ENCODE results near the gene KRTAP19-8.

The KRTAP19-8 gene

DNA sequence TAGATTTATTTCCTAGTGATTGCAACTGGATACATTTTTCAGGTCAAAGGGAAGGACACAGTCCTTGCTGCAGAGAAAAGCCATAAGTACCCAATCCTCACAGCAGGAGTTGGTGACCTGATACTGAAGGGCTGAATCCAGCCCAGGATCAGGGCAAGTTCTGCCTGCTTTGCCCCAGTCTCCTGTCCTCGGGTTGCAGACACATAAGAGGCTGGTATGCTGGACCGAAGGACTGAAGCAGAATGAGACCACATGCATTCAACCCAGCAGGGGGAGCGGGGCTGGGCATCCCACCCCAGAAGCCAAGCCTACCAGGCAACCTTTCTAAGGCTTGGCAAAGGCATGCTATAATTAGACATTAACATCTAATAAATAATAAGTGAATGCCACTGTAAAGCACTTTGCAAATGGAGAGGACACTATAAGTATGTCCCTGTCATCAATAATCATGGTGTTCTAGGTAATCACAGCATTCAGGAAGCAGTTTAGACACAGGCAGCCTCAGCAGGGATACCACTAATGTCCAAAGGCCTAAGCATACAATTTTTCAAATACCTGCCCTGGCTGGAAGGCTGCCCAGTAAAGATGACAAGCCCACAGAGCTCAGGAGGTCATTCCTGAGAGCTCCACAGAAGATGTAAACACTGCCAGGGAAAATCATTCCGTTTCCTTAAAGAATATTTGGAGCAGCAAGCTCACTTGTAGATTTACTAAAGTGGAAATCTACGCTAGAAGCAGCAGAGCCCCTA lies 47.6 kb downstream of the KRTAP19-8 start:
- no peak for DNase-seq
- H3K27me3 Mint-ChIP-seq (ENCODE audit: low read depth, poor library complexity) = peaks cover 7% of the 10 kb centered on the region
- H3K4me1 Mint-ChIP-seq = peaks cover 32% of the 10 kb centered on the region
- no peak overlapping the region for H3K4me3 Mint-ChIP-seq
- no peaks in the 10 kb centered on the region for H3K9me3 Mint-ChIP-seq
- peaks cover 4% of the 10 kb centered on the region for H3K36me3 Mint-ChIP-seq (ENCODE audit: low read depth)
- peak overlapping the region; percentile 53 for H3K27ac Mint-ChIP-seq
- TF ChIP-seq, protein P1, sequence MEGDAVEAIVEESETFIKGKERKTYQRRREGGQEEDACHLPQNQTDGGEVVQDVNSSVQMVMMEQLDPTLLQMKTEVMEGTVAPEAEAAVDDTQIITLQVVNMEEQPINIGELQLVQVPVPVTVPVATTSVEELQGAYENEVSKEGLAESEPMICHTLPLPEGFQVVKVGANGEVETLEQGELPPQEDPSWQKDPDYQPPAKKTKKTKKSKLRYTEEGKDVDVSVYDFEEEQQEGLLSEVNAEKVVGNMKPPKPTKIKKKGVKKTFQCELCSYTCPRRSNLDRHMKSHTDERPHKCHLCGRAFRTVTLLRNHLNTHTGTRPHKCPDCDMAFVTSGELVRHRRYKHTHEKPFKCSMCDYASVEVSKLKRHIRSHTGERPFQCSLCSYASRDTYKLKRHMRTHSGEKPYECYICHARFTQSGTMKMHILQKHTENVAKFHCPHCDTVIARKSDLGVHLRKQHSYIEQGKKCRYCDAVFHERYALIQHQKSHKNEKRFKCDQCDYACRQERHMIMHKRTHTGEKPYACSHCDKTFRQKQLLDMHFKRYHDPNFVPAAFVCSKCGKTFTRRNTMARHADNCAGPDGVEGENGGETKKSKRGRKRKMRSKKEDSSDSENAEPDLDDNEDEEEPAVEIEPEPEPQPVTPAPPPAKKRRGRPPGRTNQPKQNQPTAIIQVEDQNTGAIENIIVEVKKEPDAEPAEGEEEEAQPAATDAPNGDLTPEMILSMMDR (IDR thresholded peaks at IDR 0.05) = no peak

DNA sequence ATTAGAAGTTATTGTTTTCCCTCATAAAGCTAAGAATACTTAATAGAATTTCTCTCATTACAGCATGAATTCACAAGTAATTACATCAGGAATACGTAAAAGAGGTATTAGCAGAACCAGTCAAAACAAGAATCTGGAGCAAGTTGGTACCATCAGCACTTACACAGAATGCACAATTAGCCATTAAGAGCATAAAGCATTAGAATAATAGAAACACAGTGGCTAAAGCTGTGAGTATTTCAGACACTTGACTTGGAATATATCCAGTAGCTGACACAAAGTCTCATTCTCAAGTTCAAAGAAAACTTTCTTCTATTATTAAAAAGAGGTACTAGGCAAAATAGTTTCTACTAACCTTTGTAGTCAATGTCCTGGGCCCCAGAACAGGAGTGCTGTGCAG lies 49.6 kb downstream of the KRTAP19-8 start:
- H3K4me1 Mint-ChIP-seq = peaks cover 29% of the 10 kb centered on the region
- H3K27me3 Mint-ChIP-seq (ENCODE audit: low read depth, poor library complexity) = peaks cover 7% of the 10 kb centered on the region
- H3K9me3 Mint-ChIP-seq = no peaks in the 10 kb centered on the region
- H3K4me3 Mint-ChIP-seq = no peak overlapping the region
- no peak overlapping the region for H3K27ac Mint-ChIP-seq
- peaks cover 13% of the 10 kb centered on the region for H3K36me3 Mint-ChIP-seq (ENCODE audit: low read depth)
- TF ChIP-seq, protein P1 (IDR thresholded peaks at IDR 0.05) = no peak
- DNase-seq = no peak
